H1 (cell line): ENCODE measurements around the gene GDPD3. TPM values are rescaled to one million over a fixed set of nuclear protein-coding genes. Genes with fewer than 3 reads are reported as not detected.

Experiments used
- CBX8 ChIP-seq: fragments of 300-800, 300-1000 bp; sonication (generic); IDR thresholded peaks from 2 replicates; pipeline ENCODE4 v1.7.1; 2016; ENCODE audit warnings: low read depth, low read length, borderline replicate concordance
- CHD1 ChIP-seq: IDR thresholded peaks from 2 replicates; pipeline ENCODE4 v1.6.1; 2012; ENCODE audit warnings: low read depth, low read length, improper control_type of control experiment
- JUND ChIP-seq: IDR thresholded peaks from 2 replicates; pipeline ENCODE4 v1.6.1; 2011; ENCODE audit warnings: mild to moderate bottlenecking, improper control_type of control experiment, low read length
- RXRA ChIP-seq: IDR thresholded peaks from 2 replicates; pipeline ENCODE4 v1.6.1; 2011; ENCODE audit warnings: low read depth, mild to moderate bottlenecking, low read length, moderate library complexity; ENCODE audit not compliant: insufficient read depth
- SAP30 ChIP-seq: fragments of 300-600 bp; sonication (generic); IDR thresholded peaks from 2 replicates; pipeline ENCODE4 v1.7.1; 2012; ENCODE audit warnings: low read length, moderate library complexity, mild to moderate bottlenecking, inconsistent platforms; ENCODE audit not compliant: insufficient read depth, insufficient replicate concordance
- SIN3A ChIP-seq, 2 experiments: IDR thresholded peaks in 1 of 2; conservative IDR thresholded peaks in 1 of 2; 2 replicates each; pipeline ENCODE4 v1.6.1; 2011 to 2012; ENCODE audit warnings: low read length in 2 of 2, improper control_type of control experiment in 1 of 2, low read depth in 1 of 2, mild to moderate bottlenecking in 1 of 2
- polyA plus RNA-seq, 7 experiments: library from polyadenylated mRNA; depleted of rRNA in 3 of 7; stranded (reverse) in 5 of 7; unstranded in 2 of 7; fragments of >200 nt in 5 of 7; fragments of 200-250 nt in 2 of 7; gene quantifications; 1 replicate in 5 of 7; 2 replicates in 1 of 7; 4 replicates in 1 of 7; pipeline versions ENCODE4 v1.2.1 to v1.2.3, GENCODE V29; 2011 to 2013; ENCODE audit warnings: missing spikeins in 2 of 7, mixed read lengths in 2 of 7
- total RNA-seq: library from RNA; stranded (reverse); fragmentation: NEBNext Ultra II Directional; extraction: Animal tissue kit (Norgen Biotek cat#: 25700); gene quantifications from 2 replicates; pipeline ENCODE4 v1.2.1, GENCODE V29; 2021
- TF ChIP-seq, protein P1 (sequence below): IDR thresholded peaks from 2 replicates; pipeline ENCODE4 v1.6.1; 2012; ENCODE audit warnings: inconsistent platforms

The GDPD3 gene
- total and polyA plus RNA-seq, 2 of the 8 experiments (the other 6 are each of a cell fraction or from before 2014, with no cell fraction given) = 0.20 TPM; not detected in 1

DNA sequence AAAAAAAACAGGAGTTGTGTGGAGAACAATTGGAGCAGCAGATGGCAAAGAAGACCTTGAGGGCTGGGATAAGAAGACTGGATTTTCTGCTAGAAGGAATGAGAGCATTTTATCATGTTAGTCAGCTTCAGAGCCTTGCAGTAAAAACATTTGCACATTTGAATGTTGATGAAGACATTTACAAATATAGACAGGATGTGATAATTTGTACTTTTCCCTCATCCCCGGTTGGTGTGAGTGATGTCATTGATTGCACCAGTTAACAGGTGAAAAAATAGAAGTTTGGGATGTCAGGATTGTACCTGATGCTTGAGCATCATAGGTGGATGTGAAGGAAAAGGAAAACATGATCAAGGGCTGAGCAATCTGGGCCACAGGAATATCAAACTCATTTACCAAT lies 32.3 kb upstream of the GDPD3 start (continued):
- TF ChIP-seq JUND (no peak), CBX8 (no peak), SAP30 (no peak), CHD1 (no peak), SIN3A (conservative IDR thresholded peaks at IDR 0.05 in 1 of 2, IDR thresholded peaks at IDR 0.05 in 1 of 2; ENCODE audit: low read depth in 1 of 2, low read length in 2 of 2) (no peak), RXRA (no peak)
- TF ChIP-seq, protein P1, sequence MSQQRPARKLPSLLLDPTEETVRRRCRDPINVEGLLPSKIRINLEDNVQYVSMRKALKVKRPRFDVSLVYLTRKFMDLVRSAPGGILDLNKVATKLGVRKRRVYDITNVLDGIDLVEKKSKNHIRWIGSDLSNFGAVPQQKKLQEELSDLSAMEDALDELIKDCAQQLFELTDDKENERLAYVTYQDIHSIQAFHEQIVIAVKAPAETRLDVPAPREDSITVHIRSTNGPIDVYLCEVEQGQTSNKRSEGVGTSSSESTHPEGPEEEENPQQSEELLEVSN = no peak
